Putamen (tissue), 1 donor: Measurements from ENCODE around the gene PTF1A.
"Not testable (repeated sequence)": the region's sequence is repeated elsewhere in the genome, so short reads cannot be mapped to it uniquely, and the experiment has no call there.

ENCODE experiments used
- DNase-seq: peaks from one replicate; pipeline ENCODE4 v3.0.0-alpha.2; 2016; ENCODE audit warnings: low spot score

The PTF1A gene

GRCh38 chr10:23203369-23204325 lies 11.5 kb downstream of the PTF1A start:
- DNase-seq: no peak

- no peak for DNase-seq
These were observed 12.7 kb downstream of the PTF1A start for GRCh38 chr10:23204773-23205172.

- no peak for DNase-seq
These were observed 14.0 kb downstream of the PTF1A start for GRCh38 chr10:23205972-23206642.

GRCh38 chr10:23217471-23217870 lies 25.4 kb downstream of the PTF1A start:
- no peak for DNase-seq

GRCh38 chr10:23230582-23230981 lies 38.5 kb downstream of the PTF1A start:
- no peak for DNase-seq

GRCh38 chr10:23238015-23238414 lies 45.9 kb downstream of the PTF1A start:
- no peak for DNase-seq

GRCh38 chr10:23241779-23242178 lies 49.7 kb downstream of the PTF1A start:
- DNase-seq: not testable (repeated sequence)
